ENCODE results near the gene MDK.

Gene MDK

GRCh38 chr11:46407635-46408034, 26.2 kb downstream of the MDK start:
- no peak for DNase-seq

DNA sequence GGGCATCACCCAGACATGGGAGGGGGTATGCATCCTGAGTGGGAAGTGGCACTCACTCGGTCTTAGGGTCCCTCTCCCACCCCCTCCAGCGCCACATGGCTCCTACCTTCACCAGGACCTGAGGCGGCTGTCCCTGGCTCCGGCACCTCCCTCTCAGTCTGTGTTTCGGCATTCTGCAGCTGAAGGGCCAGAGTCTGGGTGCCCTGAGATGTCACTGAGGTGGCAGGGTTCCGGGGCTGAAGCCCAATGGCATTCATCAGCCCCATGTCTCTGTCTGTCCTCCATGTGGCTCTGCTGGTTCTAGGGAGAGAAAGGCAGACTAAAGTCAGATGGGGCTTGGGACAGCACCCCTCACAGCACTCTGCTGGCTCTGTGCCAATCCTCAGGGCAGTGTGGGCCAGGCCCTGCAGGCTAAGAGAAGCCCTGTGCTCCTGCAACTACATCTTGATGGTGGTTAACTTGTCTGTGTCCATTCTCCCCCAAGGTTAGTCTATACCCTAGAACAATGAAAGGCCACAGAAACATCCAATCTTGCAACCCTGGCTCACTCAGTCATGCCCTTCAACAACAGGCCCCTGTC, 27.0 kb downstream of the MDK start:
- no peak for DNase-seq

DNA sequence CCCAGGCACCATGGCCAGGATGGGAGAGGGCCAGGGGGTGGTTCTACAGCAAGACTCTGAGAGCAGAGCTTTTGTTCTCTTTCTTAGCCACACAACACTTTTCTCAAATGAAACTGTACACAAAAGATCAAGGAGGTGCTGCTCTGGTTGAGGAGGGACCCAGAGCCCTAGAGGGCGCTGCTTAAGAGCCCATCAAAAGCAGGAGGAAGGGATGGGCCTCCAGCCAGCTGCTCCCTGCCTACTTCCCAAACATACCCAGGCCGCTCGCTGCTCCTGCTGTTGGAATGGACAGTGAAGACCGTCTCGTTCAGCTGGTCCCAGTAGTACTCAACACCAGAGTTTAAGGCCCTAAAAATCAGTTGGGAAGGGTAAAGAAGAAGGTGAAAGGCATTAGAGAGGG, 28.6 kb downstream of the MDK start:
- no peak for DNase-seq

GRCh38 chr11:46413760-46414465, 32.4 kb downstream of the MDK start:
- DNase-seq: no peak

DNA sequence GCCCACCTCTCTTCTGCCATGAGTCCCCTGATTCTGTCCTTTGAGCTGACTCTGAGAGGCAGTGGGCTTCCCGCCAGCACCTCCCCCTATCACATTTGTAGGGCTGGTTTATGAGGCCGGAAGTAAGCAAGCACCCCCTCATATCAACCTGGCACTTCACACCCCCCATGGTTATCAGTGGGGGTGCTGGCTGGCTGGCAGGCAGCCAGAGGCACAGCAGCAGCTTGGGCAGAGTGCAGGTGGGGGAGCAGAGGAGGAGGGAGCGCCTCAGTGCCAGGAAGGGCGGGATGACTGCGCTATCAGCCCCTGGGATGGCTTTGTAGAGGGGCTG, 33.0 kb downstream of the MDK start:
- no peak for DNase-seq

DNA sequence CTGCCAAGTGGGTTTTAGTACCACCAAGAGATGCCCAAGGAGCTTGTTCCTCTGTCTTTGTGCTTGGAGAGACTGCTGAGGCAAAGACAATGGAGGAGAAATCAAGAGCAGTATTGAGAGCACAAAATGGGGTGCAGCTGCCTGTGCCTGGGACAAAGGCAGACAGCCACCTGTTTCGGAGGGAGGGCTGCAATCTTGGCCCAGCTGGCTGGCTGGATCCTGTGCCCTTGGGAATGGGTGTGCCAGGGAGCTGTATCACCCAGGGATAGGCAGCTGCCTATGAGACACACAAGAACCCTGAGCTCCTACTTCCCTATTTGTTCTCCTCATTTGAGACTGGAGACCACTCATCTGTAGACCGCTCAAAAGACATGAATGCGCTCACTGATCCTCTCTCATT, 33.4 kb downstream of the MDK start:
- no peak for DNase-seq

- no peak for DNase-seq
These were observed 36.2 kb downstream of the MDK start for GRCh38 chr11:46417711-46418110.

GRCh38 chr11:46418751-46419150, 37.3 kb downstream of the MDK start:
- no peak for DNase-seq

GRCh38 chr11:46420513-46420912, 39.0 kb downstream of the MDK start:
- no peak for DNase-seq

DNA sequence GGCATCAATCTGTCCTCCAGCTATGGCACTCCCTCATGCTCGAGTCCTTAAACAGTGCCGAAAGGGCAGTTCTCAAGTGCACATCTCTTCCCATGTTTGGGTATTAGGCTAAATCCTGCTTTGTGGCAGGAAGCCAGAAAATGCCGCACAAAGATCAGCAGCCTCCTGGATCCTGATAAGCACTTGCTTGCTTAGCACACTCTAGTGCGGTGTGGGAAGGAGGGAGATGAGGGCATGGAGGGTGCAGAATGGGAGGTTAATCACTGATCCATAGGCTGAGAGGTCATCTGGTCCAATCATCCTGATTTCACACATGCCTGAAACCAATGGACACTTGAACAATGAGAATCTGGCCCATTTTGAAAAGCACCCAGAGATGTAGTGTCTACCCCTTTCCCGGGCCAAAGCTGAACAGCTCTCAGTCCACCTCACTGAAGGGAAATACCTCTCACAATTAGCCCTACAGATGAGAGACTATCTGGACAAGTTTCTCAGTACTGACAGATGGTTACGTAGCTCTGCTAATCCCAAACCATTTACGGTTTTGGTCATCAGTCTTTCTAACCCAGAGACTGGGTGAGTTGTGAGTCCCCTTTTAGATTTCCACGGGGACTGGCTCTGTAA, 39.9 kb downstream of the MDK start:
- DNase-seq: no peak

- DNase-seq: no peak
These were observed 41.1 kb downstream of the MDK start for GRCh38 chr11:46422588-46422987.

- no peak for DNase-seq
These were observed 44.9 kb downstream of the MDK start for GRCh38 chr11:46426233-46426991.

DNA sequence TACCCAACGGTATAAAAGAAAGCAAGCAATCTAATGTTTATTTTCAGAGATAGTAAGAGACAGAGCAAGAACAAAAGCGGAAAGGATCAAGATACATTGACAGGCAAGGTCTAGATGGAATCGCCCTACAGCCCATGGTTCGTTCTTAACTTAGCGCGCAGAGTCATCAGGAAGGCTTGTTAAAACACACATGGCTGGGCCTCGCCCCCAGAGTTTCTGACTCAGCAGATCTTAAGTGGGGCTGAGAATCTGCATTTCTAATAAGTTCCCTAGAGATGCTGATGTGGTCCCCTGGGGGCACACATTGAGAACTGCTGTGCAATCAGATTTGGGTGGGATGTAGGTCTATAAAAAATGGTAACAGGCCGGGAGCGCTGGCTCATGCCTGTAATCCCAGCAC, 45.9 kb downstream of the MDK start:
- DNase-seq: no peak

DNA sequence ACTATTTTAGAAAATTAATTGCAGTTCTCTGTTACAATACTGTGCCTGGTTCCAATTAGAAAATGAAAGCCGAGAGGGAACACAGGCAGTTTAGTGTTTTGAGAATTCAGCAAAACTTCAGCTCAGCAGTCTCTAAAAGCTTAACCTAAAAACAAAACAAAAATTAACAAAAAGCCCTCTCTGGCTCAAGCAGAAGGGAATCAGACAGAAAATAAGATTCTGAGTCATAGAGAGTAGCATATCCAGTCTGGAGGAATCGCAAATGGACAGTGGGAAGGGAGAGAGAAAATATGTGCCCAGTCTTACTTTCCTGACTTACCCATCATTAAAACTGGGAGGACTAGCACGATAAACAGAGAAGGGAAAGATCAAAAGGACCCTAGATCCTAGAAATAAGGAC, 48.2 kb downstream of the MDK start:
- DNase-seq: no peak

GRCh38 chr11:46431211-46431610, 49.7 kb downstream of the MDK start:
- DNase-seq: no peak
